H1 (cell line): Measurements from ENCODE around the gene JPT1. TPM values are rescaled to one million over a fixed set of nuclear protein-coding genes. Genes with fewer than 3 reads are reported as not detected.

Experiments used
- CTCF ChIA-PET: fragments of 300-600 bp; sonication (Branson Sonifier 250); formaldehyde crosslinking; loops from one replicate; lab custom pipeline; 2021; ENCODE audit not compliant: partially characterized antibody; lab: Charles Lee
- POLR2A ChIA-PET: fragments of 300-600 bp; sonication (Branson Sonifier 250); formaldehyde crosslinking; loops from one replicate; lab custom pipeline; 2021; ENCODE audit warnings: inconsistent platforms; ENCODE audit not compliant: partially characterized antibody; lab: Charles Lee
- DNase-seq, 2 experiments: peaks; one replicate each; pipeline versions ENCODE4 v3.0.0 to v3.0.0-alpha.2; 2010 to 2022; ENCODE audit warnings: low spot score in 2 of 2, low read depth in 1 of 2, mixed read lengths in 1 of 2
- FAIRE-seq: peaks from 2 replicates; lab custom pipeline; 2011; peaks lifted over from hg19 to GRCh38; lab: Jason Lieb, UNC
- H2AFZ ChIP-seq: 2 replicates; pipeline ENCODE4 v1.8.1; 2012; ENCODE audit warnings: low read length, inconsistent platforms
- H2AK5ac ChIP-seq: 2 replicates; pipeline ENCODE4 v1.6.1; 2013; ENCODE audit warnings: low read depth, low read length
- H2BK120ac ChIP-seq: replicated peaks from 2 replicates; pipeline ENCODE3; 2013; ENCODE audit warnings: low read depth, low read length, inconsistent platforms
- H2BK12ac ChIP-seq: 2 replicates; pipeline ENCODE4 v1.6.1; 2013; ENCODE audit warnings: low read depth, low read length
- H2BK15ac ChIP-seq: 2 replicates; pipeline ENCODE4 v1.6.1; 2013; ENCODE audit warnings: low read length
- H2BK20ac ChIP-seq: 2 replicates; pipeline ENCODE4 v1.6.1; 2013; ENCODE audit warnings: low read length
- H2BK5ac ChIP-seq: 2 replicates; pipeline ENCODE4 v1.6.1; 2013; ENCODE audit warnings: low read depth, low read length
- H3K14ac ChIP-seq: 2 replicates; pipeline ENCODE4 v1.6.1; 2013; ENCODE audit warnings: inconsistent platforms; ENCODE audit not compliant: insufficient read length
- H3K18ac ChIP-seq: 2 replicates; pipeline ENCODE4 v1.6.1; 2013; ENCODE audit warnings: low read length; ENCODE audit errors: extremely low read depth
- H3K23ac ChIP-seq: 2 replicates; pipeline ENCODE4 v1.6.1; 2013; ENCODE audit warnings: inconsistent platforms; ENCODE audit not compliant: insufficient read length
- H3K23me2 ChIP-seq: 2 replicates; pipeline ENCODE4 v1.6.1; 2013; ENCODE audit warnings: low read depth, low read length
- H3K27ac ChIP-seq: 2 replicates; pipeline ENCODE4 v1.6.1; 2011; ENCODE audit warnings: low read depth, low read length, inconsistent platforms
- H3K27me3 ChIP-seq, 4 experiments: replicated peaks in 1 of 4; 1 replicate in 1 of 4; 2 replicates in 3 of 4; pipeline versions ENCODE4 v1.6.1 to v1.8.1; 2011 to 2013; ENCODE audit warnings: low read length in 3 of 4, mild to moderate bottlenecking in 3 of 4, inconsistent platforms in 2 of 4, mixed read lengths in 2 of 4, moderate library complexity in 1 of 4; ENCODE audit not compliant: control insufficient read depth in 3 of 4, insufficient read depth in 3 of 4; ENCODE audit errors: extremely low read depth in 1 of 4
- H3K36me3 ChIP-seq, 4 experiments: 2 replicates each; pipeline versions ENCODE4 v1.6.1 to v1.8.1; 2011 to 2013; ENCODE audit warnings: mild to moderate bottlenecking in 4 of 4, low read length in 3 of 4, moderate library complexity in 2 of 4, control low read depth in 1 of 4, inconsistent platforms in 1 of 4; ENCODE audit not compliant: insufficient read depth in 4 of 4, control insufficient read depth in 2 of 4
- H3K4ac ChIP-seq: replicated peaks from 2 replicates; pipeline ENCODE3; 2013; ENCODE audit warnings: low read length, low read depth, mixed read lengths, inconsistent platforms; ENCODE audit not compliant: insufficient read length
- H3K4me1 ChIP-seq, 4 experiments: replicated peaks in 1 of 4; 1 replicate in 1 of 4; 2 replicates in 3 of 4; pipeline versions ENCODE4 v1.6.1 to v1.8.1; 2011 to 2013; ENCODE audit warnings: low read length in 3 of 4, inconsistent platforms in 2 of 4, mixed read lengths in 1 of 4; ENCODE audit not compliant: insufficient read depth in 4 of 4, control insufficient read depth in 3 of 4
- H3K4me2 ChIP-seq, 2 experiments: 2 replicates each; pipeline versions ENCODE4 v1.6.1 to v1.8.1; 2011 to 2013; ENCODE audit warnings: low read depth in 2 of 2, low read length in 2 of 2, control low read depth in 1 of 2, inconsistent platforms in 1 of 2, mild to moderate bottlenecking in 1 of 2; ENCODE audit not compliant: insufficient read depth in 1 of 2
- H3K4me3 ChIP-seq, 4 experiments: fragments of 200-600, 300-600 bp in 1 of 4; sonication (generic), shearing (Covaris generic), sonication (Bioruptor Twin) in 1 of 4; 2 replicates each; pipeline versions ENCODE4 v1.5.1 to v1.8.1; 2011 to 2016; ENCODE audit warnings: low read length in 4 of 4, low read depth in 3 of 4, control low read depth in 2 of 4, inconsistent platforms in 2 of 4, mild to moderate bottlenecking in 2 of 4, mixed read lengths in 1 of 4, moderate library complexity in 1 of 4; ENCODE audit not compliant: insufficient read depth in 2 of 4; ENCODE audit errors: extremely low read depth in 1 of 4
- H3K56ac ChIP-seq: replicated peaks from 2 replicates; pipeline ENCODE3; 2013; ENCODE audit warnings: low read depth, mild to moderate bottlenecking, mixed read lengths, low read length, inconsistent platforms; ENCODE audit not compliant: insufficient read length
- H3K79me1 ChIP-seq: 2 replicates; pipeline ENCODE4 v1.6.1; 2013; ENCODE audit warnings: low read depth, low read length, control low read depth
- H3K79me2 ChIP-seq, 2 experiments: 2 replicates each; pipeline versions ENCODE4 v1.6.1 to v1.8.1; 2012 to 2013; ENCODE audit warnings: low read length in 2 of 2, mild to moderate bottlenecking in 2 of 2, inconsistent platforms in 1 of 2; ENCODE audit not compliant: insufficient read depth in 2 of 2, control insufficient read depth in 1 of 2
- H3K9ac ChIP-seq, 4 experiments: replicated peaks in 1 of 4; 1 replicate in 1 of 4; 2 replicates in 3 of 4; pipeline versions ENCODE4 v1.6.1 to v1.8.1; 2011 to 2013; ENCODE audit warnings: low read depth in 3 of 4, low read length in 3 of 4, control low read depth in 2 of 4, mild to moderate bottlenecking in 2 of 4, moderate library complexity in 2 of 4, inconsistent platforms in 1 of 4; ENCODE audit errors: extremely low read depth in 1 of 4
- H3K9me3 ChIP-seq, 2 experiments: 2 replicates each; pipeline versions ENCODE4 v1.6.1 to v1.8.1; 2012 to 2013; ENCODE audit warnings: mild to moderate bottlenecking in 2 of 2, moderate library complexity in 2 of 2, control low read depth in 1 of 2, inconsistent platforms in 1 of 2, low read depth in 1 of 2, low read length in 1 of 2, mixed read lengths in 1 of 2; ENCODE audit not compliant: insufficient read depth in 2 of 2
- H4K20me1 ChIP-seq, 2 experiments: replicated peaks in 1 of 2; 2 replicates each; pipeline versions ENCODE3 to v1.8.1; 2011 to 2013; ENCODE audit warnings: inconsistent platforms in 2 of 2, low read length in 2 of 2, mild to moderate bottlenecking in 1 of 2; ENCODE audit not compliant: insufficient read depth in 2 of 2, control insufficient read depth in 1 of 2
- H4K5ac ChIP-seq: 2 replicates; pipeline ENCODE4 v1.6.1; 2013; ENCODE audit warnings: low read length, low read depth, mixed read lengths, inconsistent platforms; ENCODE audit not compliant: insufficient read length
- H4K8ac ChIP-seq: 2 replicates; pipeline ENCODE4 v1.8.0; 2013; ENCODE audit warnings: mild to moderate bottlenecking, moderate library complexity, low read length, inconsistent platforms; ENCODE audit not compliant: insufficient read depth; ENCODE audit errors: extremely low read depth
- H4K91ac ChIP-seq: replicated peaks from 2 replicates; pipeline ENCODE3; 2013; ENCODE audit warnings: low read length, mixed read lengths, inconsistent platforms; ENCODE audit not compliant: insufficient read length
- WGBS, 2 experiments: shearing (Covaris generic) in 1 of 2; methylation state at CpG; one replicate each; pipeline versions ENCODE4 v1.1.6 to v1.1.7; 2013 to 2015; ENCODE audit warnings: low lambda C conversion rate in 2 of 2, mixed read lengths in 2 of 2, inconsistent platforms in 1 of 2, low coverage in 1 of 2, missing lambda C conversion rate in 1 of 2; ENCODE audit not compliant: insufficient replicate concordance in 2 of 2, insufficient coverage in 1 of 2, insufficient read length in 1 of 2; ENCODE audit errors: extremely low coverage in 1 of 2, missing lambda C conversion rate in 1 of 2; 5-methylcytosine and 5-hydroxymethylcytosine counted together
- polyA plus RNA-seq, 7 experiments: library from polyadenylated mRNA; depleted of rRNA in 3 of 7; stranded (reverse) in 5 of 7; unstranded in 2 of 7; fragments of >200 nt in 5 of 7; fragments of 200-250 nt in 2 of 7; gene quantifications; 1 replicate in 5 of 7; 2 replicates in 1 of 7; 4 replicates in 1 of 7; pipeline versions ENCODE4 v1.2.1 to v1.2.3, GENCODE V29; 2011 to 2013; ENCODE audit warnings: missing spikeins in 2 of 7, mixed read lengths in 2 of 7
- total RNA-seq: library from RNA; stranded (reverse); fragmentation: NEBNext Ultra II Directional; extraction: Animal tissue kit (Norgen Biotek cat#: 25700); gene quantifications from 2 replicates; pipeline ENCODE4 v1.2.1, GENCODE V29; 2021

The JPT1 gene
- total and polyA plus RNA-seq, 2 of the 8 experiments (the other 6 are each of a cell fraction or from before 2014, with no cell fraction given) = 154 to 369 TPM

GRCh38 chr17:75091855-75092327 is 62.4 kb downstream of the JPT1 start:
- Histone ChIP-seq H3K9ac (no peak overlapping the region; a peak in 1 of 7 replicates), H3K14ac (no peak overlapping the region), H3K4ac (no peak overlapping the region), H2BK120ac (no peak overlapping the region), H3K4me2 (peak overlapping the region; percentile 44 to 46; a peak in 3 of 4 replicates), H3K23ac (no peak overlapping the region), H3K27ac (no peak overlapping the region), H2AK5ac (peak overlapping the region; percentile 99), H2BK5ac (peak overlapping the region; percentile 58), H3K4me3 (no peak overlapping the region; a peak in 1 of 8 replicates), H3K56ac (no peak overlapping the region), H3K79me1 (peaks cover 10% of the 10 kb centered on the region), H4K20me1 (peaks cover 0 to 5% of the 10 kb centered on the region in 2 experiments), H2AFZ (no peak overlapping the region), H2BK15ac (peak overlapping the region; percentile 100), H3K79me2 (peaks cover 0 to 7% of the 10 kb centered on the region in 2 experiments; a peak in 2 of 4 replicates), H2BK20ac (peak overlapping the region; percentile 74; the same call in 1 of the 2 replicates), H3K4me1 (peaks cover 3 to 32% (median 24%) of the 10 kb centered on the region in 4 experiments), H3K23me2 (peaks cover 12% of the 10 kb centered on the region), H4K91ac (peak overlapping the region; percentile 89), H3K27me3 (no peaks in the 10 kb centered on the region), H3K18ac (0 out of 2 replicates have a peak overlapping the region, but pooled peaks have one; percentile 22), H2BK12ac (peak overlapping the region; percentile 95; the same call in 1 of the 2 replicates), H3K36me3 (no peaks in the 10 kb centered on the region; a peak in 1 of 8 replicates), H4K8ac (no peak overlapping the region; the same call in 1 of the 2 replicates), H3K9me3 (no peaks in the 10 kb centered on the region), H4K5ac (no peak overlapping the region)
- 88% methylated on average over 10 of the region's 10 CpGs; no CpG with 5 or more reads in 1 of the 2 experiments for WGBS, 2 experiments
- CTCF ChIA-PET = interaction anchor here (1.4 to 6.8 kb wide), 6 partner anchors 14 to 30 kb away, joined by 3 to 81 read pairs (median 8); no protein-coding TSS in a partner anchor
- DNase-seq (no peak), FAIRE-seq (no peak)
- POLR2A ChIA-PET = interaction anchor here (1.0 to 1.9 kb wide), 7 partner anchors 10 to 170 kb away, joined by 3 to 10 read pairs (median 5); partner anchors contain the start of genes ARMC7, MRPL58 and MRPS7
